SK-N-SH (cell line): Measurements from ENCODE around the gene ZNF282. TPM values are rescaled to one million over a fixed set of nuclear protein-coding genes. Genes with fewer than 3 reads are reported as not detected.

Experiments used
- CTCF ChIA-PET: fragments of 300-600, 350-600 bp; formaldehyde crosslinking; extraction: SDS; loops from one replicate; lab custom pipeline; 2021; lab: Yijun Ruan, JAX
- POLR2A ChIA-PET: fragments of 350-600 bp; sonication (Branson Sonifier 250); formaldehyde crosslinking; extraction: SDS; loops from one replicate; lab custom pipeline; 2020; ENCODE audit warnings: antibody characterized with exemption, inconsistent platforms; lab: Yijun Ruan, JAX
- DNase-seq: peaks from one replicate; pipeline ENCODE4 v3.0.0; 2012
- H2AFZ ChIP-seq: fragments of 200-600 bp; sonication (generic); 2 replicates; pipeline ENCODE4 v1.8.1; 2016; ENCODE audit warnings: antibody characterized with exemption, mild to moderate bottlenecking, low read depth
- H3F3A ChIP-seq: fragments of 200-600 bp; sonication (generic); replicated peaks from 2 replicates; pipeline ENCODE3; 2016; ENCODE audit warnings: antibody characterized with exemption, mild to moderate bottlenecking; ENCODE audit not compliant: insufficient read depth
- H3K27ac ChIP-seq, 2 experiments: fragments of 200-500 bp in 1 of 2; fragments of 200-600 bp in 1 of 2; sonication (Bioruptor generic) in 1 of 2; sonication (generic), shearing (Covaris generic) in 1 of 2; 2 replicates each; pipeline versions ENCODE4 v1.5.1 to v1.6.1; 2014 to 2016; ENCODE audit warnings: low read depth in 2 of 2, inconsistent platforms in 1 of 2, low read length in 1 of 2, mild to moderate bottlenecking in 1 of 2, mixed read lengths in 1 of 2
- H3K27me3 ChIP-seq: fragments of 200-600 bp; sonication (generic), shearing (Covaris generic); 2 replicates; pipeline ENCODE4 v1.6.1; 2016; ENCODE audit warnings: mixed run types; ENCODE audit not compliant: insufficient read depth
- H3K36me3 ChIP-seq, 2 experiments: fragments of 200-500 bp in 1 of 2; fragments of 200-600 bp in 1 of 2; sonication (Bioruptor generic) in 1 of 2; sonication (generic) in 1 of 2; replicated peaks in 1 of 2; 2 replicates each; pipeline versions ENCODE3 to v1.5.1; 2014 to 2016; ENCODE audit warnings: low read length in 1 of 2, mild to moderate bottlenecking in 1 of 2; ENCODE audit not compliant: insufficient read depth in 2 of 2, control insufficient read depth in 1 of 2
- H3K4me1 ChIP-seq, 2 experiments: fragments of 200-500 bp in 1 of 2; fragments of 200-600 bp in 1 of 2; sonication (Bioruptor generic) in 1 of 2; sonication (generic), shearing (Covaris generic) in 1 of 2; 2 replicates each; pipeline versions ENCODE4 v1.5.1 to v1.6.1; 2014 to 2016; ENCODE audit warnings: low read depth in 1 of 2, low read length in 1 of 2, mixed run types in 1 of 2; ENCODE audit not compliant: insufficient read depth in 2 of 2, control insufficient read depth in 1 of 2
- H3K4me2 ChIP-seq: fragments of 200-600 bp; sonication (generic), shearing (Covaris generic); 2 replicates; pipeline ENCODE4 v1.6.1; 2017; ENCODE audit warnings: mixed run types
- H3K4me3 ChIP-seq, 2 experiments: fragments of 200-500 bp in 1 of 2; fragments of 200-600 bp in 1 of 2; sonication (Bioruptor generic) in 1 of 2; sonication (generic), shearing (Covaris generic) in 1 of 2; 2 replicates each; pipeline versions ENCODE4 v1.5.1 to v1.8.1; 2014 to 2016; ENCODE audit warnings: low read depth in 2 of 2, inconsistent platforms in 1 of 2, low read length in 1 of 2, mild to moderate bottlenecking in 1 of 2, mixed read lengths in 1 of 2, moderate library complexity in 1 of 2
- H3K79me2 ChIP-seq: fragments of 200-600 bp; sonication (generic); 2 replicates; pipeline ENCODE4 v1.8.1; 2017; ENCODE audit warnings: mild to moderate bottlenecking; ENCODE audit not compliant: insufficient read depth
- H3K9ac ChIP-seq: fragments of 200-600 bp; sonication (generic); 2 replicates; pipeline ENCODE4 v1.6.1; 2017; ENCODE audit warnings: mixed run types
- H3K9me2 ChIP-seq: fragments of 200-600 bp; sonication (generic); 2 replicates; pipeline ENCODE4 v1.6.1; 2017; ENCODE audit warnings: mixed run types
- H3K9me3 ChIP-seq: fragments of 200-600 bp; sonication (generic); 2 replicates; pipeline ENCODE4 v1.6.1; 2017; ENCODE audit warnings: mixed run types, mild to moderate bottlenecking, moderate library complexity
- H4K20me1 ChIP-seq: fragments of 200-600 bp; sonication (generic); 2 replicates; pipeline ENCODE4 v1.6.1; 2017; ENCODE audit warnings: mild to moderate bottlenecking, mixed run types; ENCODE audit not compliant: insufficient read depth
- CHD2 ChIP-seq: fragments of 150-350 bp; IDR thresholded peaks from 2 replicates; pipeline ENCODE4 v1.6.1; 2018; ENCODE audit warnings: low read length; ENCODE audit not compliant: partially characterized antibody
- CTCF ChIP-seq: fragments of 200-600 bp; sonication (generic); IDR thresholded peaks from 2 replicates; pipeline ENCODE4 v1.6.1; 2017; ENCODE audit warnings: antibody characterized with exemption, mild to moderate bottlenecking, moderate library complexity
- EP300 ChIP-seq, 2 experiments: IDR thresholded peaks; 2 replicates each; pipeline versions ENCODE4 v1.4.0 to v1.6.1; 2012; ENCODE audit warnings: borderline replicate concordance in 1 of 2, low read depth in 1 of 2, low read length in 1 of 2
- EZH2phosphoT487 ChIP-seq: fragments of 200-600 bp; sonication (generic); IDR thresholded peaks from 2 replicates; pipeline ENCODE4 v1.6.1; 2017; ENCODE audit warnings: low read depth, mixed run types, mild to moderate bottlenecking, antibody characterized with exemption, moderate library complexity, borderline replicate concordance
- FOXM1 ChIP-seq: IDR thresholded peaks from 2 replicates; pipeline ENCODE4 v1.4.0; 2012; ENCODE audit warnings: low read depth, mild to moderate bottlenecking
- JUND ChIP-seq: IDR thresholded peaks from 2 replicates; pipeline ENCODE4 v1.4.0; 2012
- MAX ChIP-seq: IDR thresholded peaks from 2 replicates; pipeline ENCODE4 v1.4.0; 2012; ENCODE audit warnings: low read depth
- MXI1 ChIP-seq: IDR thresholded peaks from 2 replicates; pipeline ENCODE4 v1.6.1; 2012; ENCODE audit warnings: mild to moderate bottlenecking, low read depth, low read length, improper control_type of control experiment
- NFIC ChIP-seq: IDR thresholded peaks from 2 replicates; pipeline ENCODE4 v1.4.0; 2012; ENCODE audit warnings: borderline replicate concordance
- POLR2AphosphoS5 ChIP-seq: IDR thresholded peaks from 2 replicates; pipeline ENCODE4 v1.6.1; 2012; ENCODE audit warnings: low read depth, low read length
- RAD21 ChIP-seq: IDR thresholded peaks from 2 replicates; pipeline ENCODE4 v1.6.1; 2012; ENCODE audit warnings: mild to moderate bottlenecking, low read length
- RXRA ChIP-seq: IDR thresholded peaks from 2 replicates; pipeline ENCODE4 v1.4.0; 2012; ENCODE audit warnings: low read depth, mild to moderate bottlenecking, borderline replicate concordance
- SIN3A ChIP-seq: IDR thresholded peaks from 2 replicates; pipeline ENCODE4 v1.6.1; 2012; ENCODE audit warnings: low read depth, mild to moderate bottlenecking, low read length, moderate library complexity, borderline replicate concordance
- SMC3 ChIP-seq: IDR thresholded peaks from 2 replicates; pipeline ENCODE4 v1.6.1; 2012; ENCODE audit warnings: low read depth, low read length, improper control_type of control experiment
- TAF1 ChIP-seq: IDR thresholded peaks from 2 replicates; pipeline ENCODE4 v1.6.1; 2012; ENCODE audit warnings: low read depth, mild to moderate bottlenecking, low read length, moderate library complexity, borderline replicate concordance
- TEAD4 ChIP-seq: IDR thresholded peaks from 2 replicates; pipeline ENCODE4 v1.4.0; 2012; ENCODE audit warnings: mild to moderate bottlenecking, borderline replicate concordance; ENCODE audit not compliant: insufficient read depth
- ZBTB33 ChIP-seq: IDR thresholded peaks from 2 replicates; pipeline ENCODE4 v1.4.0; 2012; ENCODE audit warnings: low read depth, borderline replicate concordance
- WGBS: methylation state at CpG from one replicate; pipeline ENCODE4 v1.1.6; 2017; ENCODE audit warnings: low lambda C conversion rate; 5-methylcytosine and 5-hydroxymethylcytosine counted together
- polyA plus RNA-seq, 3 experiments: library from polyadenylated mRNA; depleted of rRNA; stranded (reverse); fragments of >200 nt; gene quantifications; 2 replicates each; pipeline ENCODE4 v1.2.3, GENCODE V29; 2012

Gene ZNF282
- polyA plus RNA-seq, 1 of the 3 experiments (the other 2 are of a cell fraction), result 17.9 TPM

GRCh38 chr7:149224352-149224751 lies 29.0 kb downstream of the ZNF282 start:
- CTCF ChIA-PET, result no interaction called here
- H3K36me3 ChIP-seq, result peaks cover 25 to 42% of the 10 kb centered on the region in 2 experiments
- no peak overlapping the region for H2AFZ ChIP-seq
- H3K4me1 ChIP-seq, result no peaks in the 10 kb centered on the region; a peak in 1 of 4 replicates
- no peaks in the 10 kb centered on the region for H3K9me2 ChIP-seq
- DNase-seq, result no peak
- no peak overlapping the region for H3K4me2 ChIP-seq
- TF ChIP-seq ZBTB33, result no peak
- no peak for TF ChIP-seq EP300 (IDR thresholded peaks at IDR 0.05; ENCODE audit: borderline replicate concordance in 1 of 2, low read depth in 1 of 2, low read length in 1 of 2)
- TF ChIP-seq MAX, result no peak
- no peak for TF ChIP-seq SMC3
- no peak for TF ChIP-seq MXI1
- TF ChIP-seq RXRA, result no peak
- TF ChIP-seq CTCF, result no peak
- TF ChIP-seq RAD21, result no peak
- no peak for TF ChIP-seq NFIC
- TF ChIP-seq TEAD4, result no peak
- TF ChIP-seq EZH2phosphoT487, result no peak
- TF ChIP-seq POLR2AphosphoS5, result no peak
- no peak for TF ChIP-seq CHD2
- TF ChIP-seq TAF1, result no peak
- TF ChIP-seq FOXM1, result no peak
- TF ChIP-seq SIN3A, result no peak
- TF ChIP-seq JUND, result no peak
- H3F3A ChIP-seq, result peaks cover 4% of the 10 kb centered on the region
- H3K9ac ChIP-seq, result no peak overlapping the region
- no peaks in the 10 kb centered on the region; the same call in 1 of the 2 replicates for H3K79me2 ChIP-seq
- POLR2A ChIA-PET, result no interaction called here
- no peaks in the 10 kb centered on the region for H3K27me3 ChIP-seq
- no peak overlapping the region for H3K27ac ChIP-seq
- H4K20me1 ChIP-seq, result no peaks in the 10 kb centered on the region
- no peaks in the 10 kb centered on the region for H3K9me3 ChIP-seq
- H3K4me3 ChIP-seq, result no peak overlapping the region
- 94% methylated on average over 20 of the region's 37 CpGs for WGBS
